NT2/D1 (cell line): ENCODE measurements around the gene PHKB.

Experiments used
- SUZ12 ChIP-seq: IDR thresholded peaks from 2 replicates; pipeline ENCODE4 v1.6.1; 2011; ENCODE audit not compliant: insufficient read length, insufficient read depth; ENCODE audit errors: extremely low read depth
- YY1 ChIP-seq: IDR thresholded peaks from 2 replicates; pipeline ENCODE4 v1.6.1; 2011; ENCODE audit not compliant: insufficient read length, insufficient read depth
- ZNF274 ChIP-seq: IDR thresholded peaks from 2 replicates; pipeline ENCODE4 v1.6.1; 2011; ENCODE audit warnings: mild to moderate bottlenecking, low read depth, low read length

GRCh38 chr16:47492428-47493377, 31.6 kb downstream of the PHKB start:
- no peak for TF ChIP-seq YY1
- TF ChIP-seq SUZ12: no peak
- TF ChIP-seq ZNF274: no peak
